NOMO-1 (cell line): ENCODE data around the gene SDC4.
"Not testable (repeated sequence)": the region's sequence is repeated elsewhere in the genome, so short reads cannot be mapped to it uniquely, and the experiment has no call there.

Experiments used
- DNase-seq, 2 experiments: peaks; one replicate each; lab custom pipeline; 2025; ENCODE audit not compliant: unreplicated experiment in 2 of 2; lab: John Stamatoyannopoulos, UW

SDC4 gene

GRCh38 chr20:45365444-45365970 is 17.3 kb upstream of the SDC4 start:
- DNase-seq = no peak

DNA sequence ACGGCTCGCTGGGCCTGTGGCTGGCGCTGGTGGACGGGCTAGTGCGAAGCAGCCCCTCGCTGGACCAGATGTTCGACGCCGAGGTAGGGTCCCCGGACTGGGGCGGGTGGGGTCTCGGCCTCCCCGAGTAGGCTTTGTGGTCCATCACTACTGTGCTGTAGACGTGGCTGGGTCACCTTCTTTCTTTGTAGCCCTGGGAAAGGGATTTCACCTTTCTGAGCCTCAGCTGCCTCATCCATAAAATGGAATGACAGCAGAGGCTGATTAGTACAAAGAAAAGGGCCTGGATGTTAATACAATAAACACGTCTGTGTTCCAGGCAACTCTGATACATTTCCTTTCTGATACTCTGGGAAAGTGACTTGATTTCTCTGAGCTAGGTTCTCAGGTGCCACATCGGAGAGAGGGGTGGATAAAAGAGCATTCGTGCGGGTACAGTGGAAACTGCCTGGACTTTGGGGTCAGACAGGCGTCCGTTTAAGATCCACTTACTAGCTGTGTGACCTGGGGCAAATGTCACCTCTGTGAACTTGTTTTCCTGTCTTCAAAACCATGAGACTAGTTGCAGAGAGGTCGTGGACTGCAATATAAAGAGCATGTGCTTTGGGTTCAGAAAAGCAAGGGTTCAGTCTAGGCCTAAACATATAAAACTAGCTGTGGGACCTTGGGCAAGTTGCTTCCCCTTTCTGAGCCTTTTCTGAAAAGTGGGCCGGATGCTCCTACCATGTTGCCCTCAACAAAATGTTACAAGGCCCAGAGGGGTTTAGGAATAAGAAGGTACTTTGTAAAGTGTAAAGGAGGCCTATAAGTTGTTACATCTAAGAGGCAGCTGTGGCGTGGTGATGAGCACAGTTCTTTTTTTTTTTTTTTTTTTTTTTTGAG is 15.6 kb upstream of the SDC4 start:
- no peak for DNase-seq

- DNase-seq = peak; percentile 97 to 99
These were observed 14.8 kb upstream of the SDC4 start, which contains the start of gene SYS1 for GRCh38 chr20:45362804-45363610. Gene SYS1 (plus strand): TSS chr20:45363156. CDS start chr20:45363532, 376 bp downstream.

DNA sequence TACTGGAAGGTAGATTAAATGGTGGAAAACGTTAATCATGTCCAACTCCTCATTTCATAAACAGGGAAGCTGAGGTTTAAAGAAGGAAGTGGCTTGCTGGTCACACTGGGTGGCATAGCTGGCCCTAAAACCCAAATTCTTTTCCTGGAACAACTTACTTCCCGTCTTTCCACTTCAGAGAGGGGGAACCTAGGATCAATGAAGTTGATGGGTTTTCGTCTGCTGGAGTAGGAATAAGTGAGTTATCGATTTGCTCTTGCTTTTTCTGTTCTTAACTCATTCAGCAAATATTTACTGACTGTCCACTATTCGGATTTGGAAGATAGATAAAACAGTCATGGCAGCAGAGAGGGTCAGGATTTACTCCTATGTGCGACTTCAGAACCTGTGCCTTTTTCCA is 13.6 kb upstream of the SDC4 start:
- peak in 1 of 2 experiments; percentile 35 for DNase-seq

DNA sequence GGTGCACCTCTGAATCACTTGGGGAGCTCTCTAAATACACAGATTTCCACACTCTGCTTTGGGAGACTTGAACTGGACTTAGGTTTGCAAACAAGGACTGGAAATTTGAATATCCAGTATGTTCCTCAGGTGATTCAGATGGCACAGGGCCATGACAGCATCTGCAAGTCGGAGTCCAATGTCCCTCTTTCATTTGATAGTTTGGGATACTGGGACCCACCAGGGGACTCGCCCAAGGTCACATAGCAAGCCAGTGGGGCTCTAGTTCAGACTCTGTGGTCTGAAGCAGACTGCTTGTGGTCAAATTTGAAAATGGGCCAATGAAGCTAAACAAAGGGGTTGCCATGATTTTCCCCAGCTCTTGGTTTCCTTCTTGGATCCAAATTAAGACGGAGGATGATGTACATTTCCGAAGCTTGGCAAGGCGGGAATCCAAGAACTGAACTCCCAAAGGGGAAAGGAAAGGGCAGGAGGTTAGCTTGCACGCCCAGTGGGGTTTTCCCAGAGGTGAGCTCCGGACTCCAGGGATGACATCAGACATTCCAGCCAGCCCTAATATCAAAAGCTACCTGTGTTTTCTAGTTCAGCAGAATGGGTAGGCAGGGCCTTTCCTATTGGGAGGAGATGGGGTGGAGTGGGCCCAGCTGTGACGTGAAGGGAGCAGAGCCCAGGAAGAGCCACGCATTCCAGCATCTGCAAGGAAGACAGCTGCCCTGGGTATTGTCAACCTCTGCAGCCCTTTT is 11.4 kb upstream of the SDC4 start:
- DNase-seq = no peak

- DNase-seq = no peak
These were observed 10.8 kb upstream of the SDC4 start for GRCh38 chr20:45359069-45359405.

GRCh38 chr20:45358282-45359068 is 10.3 kb upstream of the SDC4 start:
- DNase-seq = no peak

DNA sequence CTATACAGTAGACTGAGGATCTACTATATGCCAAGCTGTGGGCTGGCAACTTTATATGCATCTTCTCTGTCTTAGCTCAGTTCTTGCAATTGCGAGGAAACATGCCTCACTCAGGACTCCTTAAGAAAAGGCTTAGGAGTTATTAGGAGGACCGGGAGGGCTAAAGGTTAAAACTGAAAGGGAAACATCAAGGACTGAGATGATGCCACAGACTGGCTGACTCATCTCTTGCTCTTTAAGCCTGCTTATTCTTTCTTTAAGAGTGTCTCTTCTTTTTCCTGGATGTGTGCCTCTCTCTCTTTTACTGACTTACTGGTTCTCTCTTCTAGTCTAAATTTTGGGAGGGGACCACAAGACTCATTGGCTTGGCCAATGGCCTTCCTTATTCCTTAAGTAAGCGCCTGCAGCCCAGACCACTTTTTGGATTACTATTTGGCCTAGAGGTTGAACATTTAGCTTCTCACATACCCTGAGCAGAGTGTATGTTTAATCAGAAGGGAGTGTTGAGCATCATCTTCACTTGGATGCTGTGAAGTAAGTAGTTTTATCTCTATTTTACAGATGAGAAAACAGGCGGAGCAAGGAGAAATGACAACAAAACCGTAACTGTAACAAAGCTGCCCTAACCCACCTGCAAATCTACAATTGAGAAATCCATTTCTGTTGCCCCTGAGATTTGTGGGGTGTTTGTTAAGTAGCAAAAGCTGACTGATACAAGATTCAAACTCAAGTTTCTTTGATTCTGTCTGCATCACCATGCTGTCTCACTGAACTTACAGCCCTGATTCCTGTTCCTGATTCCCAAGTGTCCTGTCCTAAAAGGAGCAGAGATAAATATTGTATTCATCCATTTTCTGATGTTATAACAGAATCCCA is 7.2 kb upstream of the SDC4 start:
- DNase-seq = no peak

DNA sequence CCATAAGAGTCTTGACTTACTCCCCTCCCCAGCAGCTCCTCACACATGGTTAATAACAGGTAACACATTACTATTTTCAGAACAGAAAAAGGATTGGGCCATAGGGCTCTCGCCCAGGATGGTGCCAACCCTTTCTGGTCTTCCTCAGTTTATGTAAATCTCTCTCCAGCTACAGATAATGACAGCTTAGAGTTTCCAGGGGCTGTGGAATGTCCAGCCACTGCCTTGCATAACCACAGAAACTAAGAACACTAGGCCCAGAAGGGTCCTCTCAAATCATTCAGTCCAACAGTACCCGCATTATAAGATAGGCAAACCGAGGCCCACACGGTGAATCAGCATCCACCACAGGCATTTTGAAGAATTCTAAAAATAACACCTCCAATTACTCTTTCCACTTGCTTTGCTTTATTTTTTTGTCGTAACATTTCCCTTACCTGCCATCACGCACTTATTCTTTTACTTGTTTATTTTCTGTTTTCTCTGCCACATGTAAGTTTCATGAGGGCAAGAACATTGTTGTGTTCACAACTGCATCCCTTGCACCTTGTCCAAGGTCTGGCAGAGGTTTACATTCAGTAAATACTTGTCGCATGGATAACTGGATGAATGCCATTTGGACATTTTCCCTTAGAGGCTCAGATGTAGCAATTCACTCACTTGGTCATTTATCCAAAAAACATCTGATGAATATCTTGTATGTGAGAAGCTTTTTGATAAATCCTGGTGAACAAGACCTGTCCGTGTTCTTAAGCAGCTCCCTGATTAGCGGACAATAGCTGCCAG is 6.4 kb upstream of the SDC4 start:
- DNase-seq = no peak

DNA sequence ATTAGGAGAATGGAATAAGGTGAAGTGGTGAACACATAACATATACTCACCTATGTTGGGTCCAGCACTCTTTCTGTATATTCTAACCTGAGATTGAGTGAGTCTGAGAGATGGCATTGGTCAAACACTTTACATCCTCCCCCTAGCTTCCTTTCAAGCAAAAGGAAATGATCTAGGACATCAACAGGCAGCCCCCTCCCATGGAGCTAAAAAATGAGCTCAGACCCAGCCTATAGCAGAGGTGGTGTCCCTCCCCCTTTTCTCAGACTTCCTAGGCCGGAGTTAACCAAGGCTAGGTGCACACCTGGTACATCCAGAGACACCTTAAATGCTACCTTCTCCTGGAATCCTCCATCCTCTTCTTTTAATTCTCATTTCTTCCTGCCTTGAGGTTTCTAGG is 5.5 kb upstream of the SDC4 start:
- no peak for DNase-seq

- no peak for DNase-seq
These were observed 4.5 kb upstream of the SDC4 start for GRCh38 chr20:45352729-45353128.

- not testable (repeated sequence) for DNase-seq
These were observed 2.6 kb upstream of the SDC4 start for GRCh38 chr20:45350795-45351194.

- peak in 1 of 2 experiments; percentile 19 for DNase-seq
These were observed 2.0 kb upstream of the SDC4 start for GRCh38 chr20:45350217-45350616.

GRCh38 chr20:45347297-45347935 is 808 bp downstream of the SDC4 start:
- no peak for DNase-seq

- DNase-seq = no peak
These were observed 1.4 kb downstream of the SDC4 start for GRCh38 chr20:45346851-45347250.

DNA sequence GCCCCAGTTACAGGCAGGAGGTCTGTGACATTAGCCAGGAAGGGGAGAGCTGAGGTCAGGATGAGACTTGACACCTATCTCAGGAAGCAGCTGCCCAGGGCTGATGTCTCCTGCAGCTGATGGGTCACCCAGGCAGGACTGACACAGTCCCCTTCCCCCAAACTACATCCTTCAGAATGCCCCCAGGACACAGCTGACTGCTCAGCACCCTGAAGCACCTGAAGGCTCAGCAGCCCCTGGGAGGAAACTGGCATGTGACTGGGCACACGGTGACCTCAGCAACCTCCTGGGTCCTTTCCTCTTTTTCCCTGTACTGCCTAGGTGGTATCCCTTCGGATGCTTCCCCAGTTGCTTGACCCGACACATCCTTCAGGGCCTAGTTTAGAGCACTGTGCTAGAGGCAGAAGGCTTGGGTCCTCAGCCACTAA is 1.9 kb downstream of the SDC4 start:
- DNase-seq = no peak

DNA sequence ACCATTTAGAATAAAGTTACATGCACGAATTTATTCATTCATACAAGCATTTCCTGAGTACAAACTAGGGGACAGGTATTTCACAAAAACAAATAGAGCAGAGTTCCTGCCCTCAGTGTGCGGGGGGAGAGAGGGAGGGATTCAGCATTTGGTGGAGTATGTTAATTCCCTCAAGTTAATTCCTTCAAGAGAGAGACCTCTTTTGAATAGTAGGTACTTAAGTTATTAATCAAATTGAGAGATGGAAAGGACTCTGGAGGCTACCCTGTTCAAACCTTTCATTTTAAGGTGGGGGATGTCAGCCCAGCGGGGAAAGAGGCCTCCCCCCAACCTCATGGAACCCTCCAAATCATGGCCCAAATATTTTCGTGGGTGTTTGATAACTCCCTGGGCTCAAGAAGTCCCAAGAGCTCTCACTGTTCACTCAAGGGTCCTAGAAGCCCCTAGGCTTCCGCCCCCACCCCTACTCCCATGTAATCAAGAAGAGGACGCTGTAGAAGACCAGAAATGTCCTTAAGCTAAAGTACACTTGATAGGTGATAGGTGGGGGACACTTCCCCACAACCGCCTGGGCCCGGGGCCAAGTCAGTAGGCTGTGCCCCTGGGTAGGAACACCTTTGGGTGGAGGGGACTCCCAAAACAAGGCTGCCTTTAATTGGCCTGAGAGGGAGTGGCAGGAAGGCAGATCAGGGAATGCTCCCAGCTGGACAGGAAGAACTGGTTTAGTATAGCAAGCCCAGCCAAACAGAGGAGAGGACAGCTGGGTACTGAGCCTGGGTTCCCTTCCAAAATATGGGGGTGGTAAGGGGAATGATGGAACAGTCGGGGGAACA is 2.9 kb downstream of the SDC4 start:
- no peak for DNase-seq
